Panc1 (cell line): ENCODE measurements around the gene NRG2. TPM values are rescaled to one million over a fixed set of nuclear protein-coding genes. Genes with fewer than 3 reads are reported as not detected.

Experiments
- ATAC-seq: fragments of 200-7000 bp; cut with Tn5 transposase; 2 replicates; pipeline ENCODE4 v1.9.1; 2020; ENCODE audit warnings: mild to moderate bottlenecking, moderate library complexity
- BruUV-seq: library from RNA; stranded (reverse); fragments of 400-500 nt; replicated peaks from 2 replicates; lab custom pipeline; 2021; lab: Mats Ljungman, UMichigan
- CTCF ChIA-PET: fragments of 300-600 bp; sonication (Branson Sonifier 250); formaldehyde crosslinking; loops from one replicate; lab custom pipeline; 2022; ENCODE audit warnings: antibody characterized with exemption; lab: Charles Lee
- POLR2A ChIA-PET: fragments of 300-600 bp; sonication (Branson Sonifier 250); formaldehyde crosslinking; loops from one replicate; lab custom pipeline; 2022; ENCODE audit warnings: antibody characterized with exemption; lab: Charles Lee
- DNase-seq: peaks from one replicate; pipeline ENCODE4 v3.0.0-alpha.2; 2010; ENCODE audit warnings: low read depth, low spot score
- H3K27ac ChIP-seq: 2 replicates; pipeline ENCODE4 v1.5.1; 2011; ENCODE audit warnings: mild to moderate bottlenecking, low read length, inconsistent platforms
- H3K27me3 ChIP-seq: fragments of 200-500 bp; sonication (Bioruptor generic); 2 replicates; pipeline ENCODE4 v1.6.0; 2014; ENCODE audit warnings: low read length, inconsistent platforms; ENCODE audit not compliant: control insufficient read depth, insufficient read depth
- H3K36me3 ChIP-seq: fragments of 200-500 bp; sonication (Bioruptor generic); 2 replicates; pipeline ENCODE4 v1.5.1; 2014; ENCODE audit warnings: inconsistent platforms, mild to moderate bottlenecking, low read length, moderate library complexity; ENCODE audit not compliant: control insufficient read depth, insufficient read depth
- H3K4me1 ChIP-seq: 2 replicates; pipeline ENCODE4 v1.5.1; 2011; ENCODE audit warnings: inconsistent platforms, mild to moderate bottlenecking, low read length, moderate library complexity; ENCODE audit not compliant: control insufficient read depth, insufficient read depth
- H3K4me3 ChIP-seq, 2 experiments: 2 replicates each; pipeline ENCODE4 v1.5.1; 2011 to 2012; ENCODE audit warnings: low read depth in 2 of 2, low read length in 2 of 2, mild to moderate bottlenecking in 2 of 2, inconsistent platforms in 1 of 2, moderate library complexity in 1 of 2
- H3K9me3 ChIP-seq: fragments of 200-500 bp; sonication (Bioruptor generic); 2 replicates; pipeline ENCODE4 v1.5.1; 2014; ENCODE audit warnings: low read depth, mild to moderate bottlenecking, inconsistent platforms, low read length, moderate library complexity; ENCODE audit not compliant: control insufficient read depth, insufficient read depth
- CTCF ChIP-seq: fragments of 450-650 bp; IDR thresholded peaks from 2 replicates; pipeline ENCODE4 v1.5.1; 2017; ENCODE audit warnings: mild to moderate bottlenecking
- POLR2AphosphoS5 ChIP-seq: IDR thresholded peaks from 2 replicates; pipeline ENCODE4 v1.6.1; 2012; ENCODE audit warnings: mild to moderate bottlenecking, low read depth, low read length, moderate library complexity
- REST ChIP-seq, 2 experiments: IDR thresholded peaks; 2 replicates each; pipeline ENCODE4 v1.6.1; 2011 to 2012; ENCODE audit warnings: low read depth in 2 of 2, control low read depth in 1 of 2, low read length in 1 of 2, mild to moderate bottlenecking in 1 of 2, moderate library complexity in 1 of 2; ENCODE audit not compliant: insufficient read depth in 1 of 2
- SIN3A ChIP-seq: IDR thresholded peaks from 2 replicates; pipeline ENCODE4 v1.6.1; 2012; ENCODE audit warnings: low read depth, mild to moderate bottlenecking, low read length, moderate library complexity, borderline replicate concordance; ENCODE audit not compliant: insufficient read depth
- TCF7L2 ChIP-seq: IDR thresholded peaks from 2 replicates; pipeline ENCODE4 v1.6.1; 2011; ENCODE audit warnings: mild to moderate bottlenecking, low read depth, low read length, inconsistent platforms
- in situ Hi-C: cut with HindIII; loops from 2 replicates; pipeline ENCODE4 v1.10.0; 2016; ENCODE audit warnings: low sequenced_read_pairs, low pct_unique_long_range_greater_than_20kb
- intact Hi-C: fragments of 100-400 bp; cut with micrococcal nuclease; formaldehyde crosslinking; loops from one replicate; pipeline ENCODE4 v1.10.0; 2022; ENCODE audit not compliant: unreplicated experiment
- total RNA-seq: library from RNA; stranded (reverse); gene quantifications from one replicate; pipeline ENCODE4 v1.2.1, GENCODE V29; 2021; ENCODE audit not compliant: unreplicated experiment

NRG2 gene
- total RNA-seq, 1 experiment from 2014 or later, result 20.2 TPM

- ATAC-seq, result no peak
- in situ Hi-C loops, result no loop called here
Measured at GRCh38 chr5:139974661-139975060, 68.4 kb downstream of the NRG2 start.

GRCh38 chr5:139971202-139971725 is 71.8 kb downstream of the NRG2 start:
- peaks cover 11% of the 10 kb centered on the region for H3K4me1 ChIP-seq
- H3K36me3 ChIP-seq, result no peaks in the 10 kb centered on the region
- no TSS peak for BruUV-seq
- DNase-seq, result no peak
- no peaks in the 10 kb centered on the region for H3K9me3 ChIP-seq
- in situ Hi-C loops, result no loop called here
- no peak overlapping the region for H3K4me3 ChIP-seq
- H3K27ac ChIP-seq, result no peak overlapping the region
- ChIA-PET POLR2A (interaction anchor here (0.6 kb wide), 1 partner anchor 173 kb away, joined by 3 read pairs; no protein-coding TSS in a partner anchor), CTCF (interaction anchor here (0.7 to 0.8 kb wide), 2 partner anchors 112 to 145 kb away, joined by 3 to 4 read pairs; no protein-coding TSS in a partner anchor)
- TF ChIP-seq TCF7L2, result no peak
- no peak for TF ChIP-seq CTCF
- no peak for TF ChIP-seq SIN3A
- no peak for TF ChIP-seq REST (IDR thresholded peaks at IDR 0.05; ENCODE audit: insufficient read depth in 1 of 2, low read depth in 2 of 2, low read length in 1 of 2)
- TF ChIP-seq POLR2AphosphoS5, result no peak
- ATAC-seq, result no peak
- intact Hi-C loops, result no loop called here
- no peaks in the 10 kb centered on the region for H3K27me3 ChIP-seq

More at GRCh38 chr5:139974661-139975060, 68.4 kb downstream of the NRG2 start:
- Histone ChIP-seq H3K27ac (no peak overlapping the region), H3K4me3 (no peak overlapping the region), H3K9me3 (no peaks in the 10 kb centered on the region), H3K4me1 (peaks cover under 1% of the 10 kb centered on the region; the same call in 1 of the 2 replicates), H3K36me3 (no peaks in the 10 kb centered on the region), H3K27me3 (no peaks in the 10 kb centered on the region)
- ChIA-PET CTCF (no interaction called here), POLR2A (no interaction called here)
- TF ChIP-seq REST (IDR thresholded peaks at IDR 0.05; ENCODE audit: insufficient read depth in 1 of 2, low read depth in 2 of 2, low read length in 1 of 2) (peak; percentile 72 to 80), CTCF (no peak)
- intact Hi-C loops, result no loop called here
- BruUV-seq, result no TSS peak
- no peak for DNase-seq
